H9 (cell line): ENCODE measurements around the gene CMTM5. TPM values are rescaled to one million over a fixed set of nuclear protein-coding genes. Genes with fewer than 3 reads are reported as not detected.

Experiments
- DNase-seq: peaks from one replicate; pipeline ENCODE4 v3.0.0-alpha.2; 2017
- H2AFZ ChIP-seq: one replicate; pipeline ENCODE4 v1.6.1; 2013; ENCODE audit warnings: mild to moderate bottlenecking, low read length, control low read depth, moderate library complexity
- H2AK5ac ChIP-seq: 2 replicates; pipeline ENCODE4 v1.6.1; 2013; ENCODE audit warnings: low read length, control low read depth, mixed read lengths; ENCODE audit not compliant: insufficient read length
- H2BK120ac ChIP-seq: one replicate; pipeline ENCODE4 v1.6.1; 2013; ENCODE audit warnings: low read depth, mild to moderate bottlenecking, low read length, control low read depth, inconsistent platforms; ENCODE audit not compliant: poor library complexity, severe bottlenecking
- H2BK12ac ChIP-seq: 2 replicates; pipeline ENCODE4 v1.6.1; 2013; ENCODE audit warnings: low read length, control low read depth, mixed read lengths, low read depth; ENCODE audit not compliant: insufficient read length
- H2BK15ac ChIP-seq: 2 replicates; pipeline ENCODE4 v1.6.1; 2013; ENCODE audit warnings: low read depth, low read length, control low read depth
- H2BK20ac ChIP-seq: one replicate; pipeline ENCODE4 v1.6.1; 2013; ENCODE audit warnings: low read depth, mild to moderate bottlenecking, low read length, control low read depth, inconsistent platforms; ENCODE audit not compliant: poor library complexity, severe bottlenecking
- H2BK5ac ChIP-seq: 2 replicates; pipeline ENCODE4 v1.6.1; 2013; ENCODE audit warnings: low read length, control low read depth, mixed read lengths; ENCODE audit not compliant: insufficient read length
- H3K14ac ChIP-seq: 2 replicates; pipeline ENCODE4 v1.6.1; 2013; ENCODE audit warnings: low read length, control low read depth; ENCODE audit not compliant: insufficient read depth
- H3K18ac ChIP-seq: 2 replicates; pipeline ENCODE4 v1.6.1; 2013; ENCODE audit warnings: low read depth, mild to moderate bottlenecking, mixed read lengths, low read length, control low read depth; ENCODE audit not compliant: insufficient read length
- H3K23ac ChIP-seq: 2 replicates; pipeline ENCODE4 v1.6.1; 2013; ENCODE audit warnings: low read length, control low read depth, mixed read lengths, low read depth; ENCODE audit not compliant: insufficient read length
- H3K23me2 ChIP-seq: 2 replicates; pipeline ENCODE4 v1.6.1; 2013; ENCODE audit warnings: low read depth, mild to moderate bottlenecking, mixed read lengths, low read length, control low read depth; ENCODE audit not compliant: insufficient read length, poor library complexity, severe bottlenecking
- H3K27ac ChIP-seq: 2 replicates; pipeline ENCODE4 v1.5.1; 2013; ENCODE audit warnings: low read length, control low read depth, mixed read lengths, low read depth; ENCODE audit not compliant: insufficient read length
- H3K27me3 ChIP-seq: 2 replicates; pipeline ENCODE4 v1.6.1; 2013; ENCODE audit warnings: low read length, control low read depth, inconsistent platforms; ENCODE audit not compliant: insufficient read depth
- H3K4ac ChIP-seq: 2 replicates; pipeline ENCODE4 v1.6.1; 2013; ENCODE audit warnings: low read depth, mild to moderate bottlenecking, control low read depth, inconsistent platforms, low read length, moderate library complexity
- H3K4me1 ChIP-seq: 2 replicates; pipeline ENCODE4 v1.6.1; 2013; ENCODE audit warnings: low read length, control low read depth, inconsistent platforms; ENCODE audit not compliant: insufficient read depth
- H3K4me2 ChIP-seq: 2 replicates; pipeline ENCODE4 v1.6.1; 2013; ENCODE audit warnings: low read length, control low read depth, mixed read lengths; ENCODE audit not compliant: insufficient read length, insufficient read depth
- H3K56ac ChIP-seq: 2 replicates; pipeline ENCODE4 v1.6.1; 2013; ENCODE audit warnings: low read depth, mild to moderate bottlenecking, mixed read lengths, low read length, control low read depth; ENCODE audit not compliant: insufficient read length
- H3K79me1 ChIP-seq: 2 replicates; pipeline ENCODE4 v1.6.1; 2013; ENCODE audit warnings: low read depth, mild to moderate bottlenecking, moderate library complexity, low read length, control low read depth, inconsistent platforms; ENCODE audit not compliant: insufficient read depth, poor library complexity, severe bottlenecking
- H3K79me2 ChIP-seq: 2 replicates; pipeline ENCODE4 v1.6.1; 2013; ENCODE audit warnings: low read length, control low read depth, inconsistent platforms; ENCODE audit not compliant: insufficient read depth
- H3K9ac ChIP-seq: 2 replicates; pipeline ENCODE4 v1.6.1; 2013; ENCODE audit warnings: low read length, control low read depth, mixed read lengths; ENCODE audit not compliant: insufficient read length; ENCODE audit errors: extremely low read depth
- H3K9me3 ChIP-seq: one replicate; pipeline ENCODE4 v1.6.1; 2013; ENCODE audit warnings: low read depth, low read length, inconsistent platforms; ENCODE audit not compliant: control insufficient read depth
- H3T11ph ChIP-seq: one replicate; pipeline ENCODE4 v1.6.1; 2013; ENCODE audit warnings: mild to moderate bottlenecking, low read length, control low read depth, inconsistent platforms
- H4K20me1 ChIP-seq: one replicate; pipeline ENCODE4 v1.6.1; 2013; ENCODE audit not compliant: control insufficient read depth, insufficient read length, insufficient read depth
- H4K5ac ChIP-seq: 2 replicates; pipeline ENCODE4 v1.6.1; 2013; ENCODE audit warnings: low read depth, mild to moderate bottlenecking, mixed read lengths, low read length, control low read depth; ENCODE audit not compliant: insufficient read length
- H4K8ac ChIP-seq: replicated peaks from 2 replicates; pipeline ENCODE4 v1.6.1; 2013; ENCODE audit warnings: low read length, control low read depth, mixed read lengths, low read depth; ENCODE audit not compliant: insufficient read length
- H4K91ac ChIP-seq: 2 replicates; pipeline ENCODE4 v1.6.1; 2013; ENCODE audit warnings: low read depth, mild to moderate bottlenecking, moderate library complexity, mixed read lengths, low read length, control low read depth; ENCODE audit not compliant: insufficient read length
- H3K27ac Mint-ChIP-seq, 3 experiments: 2 replicates in 2 of 3; 3 replicates in 1 of 3; pipeline ENCODE4 v1.8.0; 2020 to 2021; ENCODE audit warnings: mixed read lengths in 3 of 3, mild to moderate bottlenecking in 1 of 3, moderate library complexity in 1 of 3
- H3K27me3 Mint-ChIP-seq: 2 replicates; pipeline ENCODE4 v1.8.0; 2021; ENCODE audit warnings: low read depth, mild to moderate bottlenecking, moderate library complexity, mixed read lengths
- H3K36me3 Mint-ChIP-seq, 3 experiments: 2 replicates in 2 of 3; 3 replicates in 1 of 3; pipeline ENCODE4 v1.8.0; 2020 to 2021; ENCODE audit warnings: low read depth in 3 of 3, mixed read lengths in 3 of 3; ENCODE audit not compliant: insufficient read depth in 1 of 3
- H3K4me1 Mint-ChIP-seq, 2 experiments: 2 replicates each; pipeline ENCODE4 v1.8.0; 2020; ENCODE audit warnings: mixed read lengths in 2 of 2
- H3K4me3 Mint-ChIP-seq, 2 experiments: 2 replicates in 1 of 2; 3 replicates in 1 of 2; pipeline ENCODE4 v1.8.0; 2020 to 2021; ENCODE audit warnings: mild to moderate bottlenecking in 2 of 2, mixed read lengths in 2 of 2, moderate library complexity in 1 of 2
- H3K9me3 Mint-ChIP-seq, 2 experiments: 2 replicates in 1 of 2; 3 replicates in 1 of 2; pipeline ENCODE4 v1.8.0; 2020; ENCODE audit warnings: mild to moderate bottlenecking in 2 of 2, mixed read lengths in 2 of 2, moderate library complexity in 1 of 2
- WGBS: extraction: QIAGEN DNeasy Blood & Tissue Kit; methylation state at CpG from one replicate; pipeline ENCODE4 v1.1.7; 2013; ENCODE audit warnings: missing lambda C conversion rate, low lambda C conversion rate, mixed read lengths; ENCODE audit not compliant: insufficient read length; ENCODE audit errors: extremely low coverage; 5-methylcytosine and 5-hydroxymethylcytosine counted together
- total RNA-seq: library from RNA; stranded (reverse); gene quantifications from 2 replicates; pipeline ENCODE4 v1.2.1, GENCODE V29; 2021
- TF ChIP-seq, protein P1 (sequence below): fragments of 200-600 bp; sonication (generic); conservative IDR thresholded peaks from 3 replicates; pipeline ENCODE4 v1.8.0; 2021; ENCODE audit warnings: antibody characterized with exemption, mild to moderate bottlenecking

Gene CMTM5
- total RNA-seq, 1 experiment from 2014 or later, result not detected

DNA sequence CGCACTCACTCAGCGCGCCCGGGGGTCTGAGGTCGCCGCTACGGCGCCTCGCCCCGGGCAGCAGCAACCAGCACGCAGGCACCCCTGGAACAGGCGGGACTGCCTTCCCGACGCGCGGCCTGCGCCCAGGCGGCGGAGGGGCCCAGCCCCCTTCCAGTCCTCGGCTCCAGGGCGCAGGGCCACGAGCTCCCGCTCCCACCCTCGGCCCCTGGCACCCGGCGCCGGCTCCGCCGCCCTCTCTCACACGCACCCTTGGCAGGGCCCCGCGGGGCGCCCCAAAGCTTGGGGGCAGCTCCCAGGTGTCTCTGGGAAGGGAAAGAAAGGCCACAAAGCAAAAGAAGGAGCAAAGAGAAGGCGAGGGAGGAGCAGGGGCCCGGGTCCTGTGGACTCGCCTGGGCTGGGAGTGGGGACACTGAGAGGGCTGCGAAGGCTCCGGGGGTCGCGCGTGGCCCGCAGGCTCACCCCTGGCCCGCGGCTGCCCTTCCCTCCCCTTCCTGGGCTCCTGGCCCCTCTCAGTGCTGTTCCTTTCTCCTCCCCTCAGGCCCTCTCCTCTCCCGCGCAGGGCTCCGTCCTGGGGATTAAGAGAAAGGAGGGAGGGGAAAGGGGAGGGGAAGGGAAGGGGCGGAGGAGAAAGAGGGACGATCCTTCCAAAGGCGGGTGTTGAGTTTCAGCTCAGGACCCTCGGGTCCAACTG, 11.0 kb upstream of the CMTM5 start:
- H4K20me1 ChIP-seq, result no peaks in the 10 kb centered on the region
- peak overlapping the region; percentile 60 for H3K18ac ChIP-seq
- TF ChIP-seq, protein P1, sequence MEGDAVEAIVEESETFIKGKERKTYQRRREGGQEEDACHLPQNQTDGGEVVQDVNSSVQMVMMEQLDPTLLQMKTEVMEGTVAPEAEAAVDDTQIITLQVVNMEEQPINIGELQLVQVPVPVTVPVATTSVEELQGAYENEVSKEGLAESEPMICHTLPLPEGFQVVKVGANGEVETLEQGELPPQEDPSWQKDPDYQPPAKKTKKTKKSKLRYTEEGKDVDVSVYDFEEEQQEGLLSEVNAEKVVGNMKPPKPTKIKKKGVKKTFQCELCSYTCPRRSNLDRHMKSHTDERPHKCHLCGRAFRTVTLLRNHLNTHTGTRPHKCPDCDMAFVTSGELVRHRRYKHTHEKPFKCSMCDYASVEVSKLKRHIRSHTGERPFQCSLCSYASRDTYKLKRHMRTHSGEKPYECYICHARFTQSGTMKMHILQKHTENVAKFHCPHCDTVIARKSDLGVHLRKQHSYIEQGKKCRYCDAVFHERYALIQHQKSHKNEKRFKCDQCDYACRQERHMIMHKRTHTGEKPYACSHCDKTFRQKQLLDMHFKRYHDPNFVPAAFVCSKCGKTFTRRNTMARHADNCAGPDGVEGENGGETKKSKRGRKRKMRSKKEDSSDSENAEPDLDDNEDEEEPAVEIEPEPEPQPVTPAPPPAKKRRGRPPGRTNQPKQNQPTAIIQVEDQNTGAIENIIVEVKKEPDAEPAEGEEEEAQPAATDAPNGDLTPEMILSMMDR, result no peak
- no peak overlapping the region for H4K5ac ChIP-seq
- no peak overlapping the region for H2BK20ac ChIP-seq
- peaks cover 23% of the 10 kb centered on the region for H3K23me2 ChIP-seq
- H3K9me3 ChIP-seq, result no peaks in the 10 kb centered on the region
- H3K4me3 Mint-ChIP-seq, result peak overlapping the region; percentile 69 to 83
- H4K8ac ChIP-seq, result no peak overlapping the region
- H3K14ac ChIP-seq, result peak overlapping the region; percentile 95
- H3K27me3 ChIP-seq, result no peaks in the 10 kb centered on the region; the same call in 1 of the 2 replicates
- no peak overlapping the region for H2BK5ac ChIP-seq
- H3K79me2 ChIP-seq, result no peaks in the 10 kb centered on the region
- H2BK15ac ChIP-seq, result no peak overlapping the region
- peak overlapping the region; percentile 18 for H3K9ac ChIP-seq
- H3K36me3 Mint-ChIP-seq, result peaks cover 9 to 24% (median 14%) of the 10 kb centered on the region in 3 experiments
- no peak overlapping the region for H3K4ac ChIP-seq
- peaks cover 38% of the 10 kb centered on the region for H3K27me3 Mint-ChIP-seq
- no peak overlapping the region for H3K56ac ChIP-seq
- no peak overlapping the region for H2AK5ac ChIP-seq
- H3K27ac Mint-ChIP-seq, result peak overlapping the region in 1 of 3 experiments; percentile 89; a peak in 2 of 7 replicates
- peaks cover 4% of the 10 kb centered on the region; the same call in 1 of the 2 replicates for H3K4me1 ChIP-seq
- peaks cover 31 to 37% of the 10 kb centered on the region in 2 experiments for H3K4me1 Mint-ChIP-seq
- H3T11ph ChIP-seq, result no peak overlapping the region
- no peak overlapping the region for H2BK120ac ChIP-seq
- no peaks in the 10 kb centered on the region for H3K79me1 ChIP-seq
- peaks cover 0 to 2% of the 10 kb centered on the region in 2 experiments; a peak in 1 of 5 replicates for H3K9me3 Mint-ChIP-seq
- no peak overlapping the region for H2BK12ac ChIP-seq
- DNase-seq, result no peak
- H3K27ac ChIP-seq, result no peak overlapping the region
- no peak overlapping the region for H2AFZ ChIP-seq
- peak overlapping the region; percentile 56 for H3K4me2 ChIP-seq
- WGBS, result no CpG with 5 or more reads among the region's 51 CpGs
- no peak overlapping the region for H4K91ac ChIP-seq
- no peak overlapping the region for H3K23ac ChIP-seq
